DND-41 (cell line): ENCODE measurements around the gene OTUD3.

ENCODE experiments used
- ATAC-seq: fragments of 200-7000 bp; cut with Tn5 transposase; 3 replicates; pipeline ENCODE4 v1.9.1; 2021; ENCODE audit warnings: low read depth; ENCODE audit not compliant: insufficient read depth
- DNase-seq: peaks from one replicate; pipeline ENCODE4 v3.0.0-alpha.2; 2020
- H2AFZ ChIP-seq: 2 replicates; pipeline ENCODE4 v1.6.0; 2012; ENCODE audit warnings: low read depth, low read length
- H3K27ac ChIP-seq: 2 replicates; pipeline ENCODE4 v1.5.1; 2012; ENCODE audit warnings: low read length, inconsistent platforms
- H3K27me3 ChIP-seq: fragments of 200-600 bp; sonication (generic); 2 replicates; pipeline ENCODE4 v1.6.0; 2012; ENCODE audit warnings: low read length, mild to moderate bottlenecking, inconsistent platforms; ENCODE audit not compliant: insufficient read depth, poor library complexity
- H3K36me3 ChIP-seq: 2 replicates; pipeline ENCODE4 v1.5.1; 2012; ENCODE audit warnings: low read length, inconsistent platforms; ENCODE audit not compliant: insufficient read depth
- H3K4me1 ChIP-seq: 2 replicates; pipeline ENCODE4 v1.5.1; 2012; ENCODE audit warnings: mild to moderate bottlenecking, low read length; ENCODE audit not compliant: insufficient read depth
- H3K4me2 ChIP-seq: 2 replicates; pipeline ENCODE4 v1.6.0; 2012; ENCODE audit warnings: mild to moderate bottlenecking, moderate library complexity, low read length, inconsistent platforms; ENCODE audit not compliant: insufficient read depth
- H3K4me3 ChIP-seq, 2 experiments: fragments of 200-600 bp in 1 of 2; shearing (Covaris generic) in 1 of 2; 2 replicates each; pipeline ENCODE4 v1.5.1; 2012 to 2016; ENCODE audit warnings: inconsistent platforms in 2 of 2, low read length in 2 of 2, mild to moderate bottlenecking in 2 of 2, low read depth in 1 of 2, moderate library complexity in 1 of 2
- H3K79me2 ChIP-seq: 2 replicates; pipeline ENCODE4 v1.6.0; 2012; ENCODE audit warnings: low read length, inconsistent platforms; ENCODE audit not compliant: insufficient read depth
- H3K9ac ChIP-seq: 2 replicates; pipeline ENCODE4 v1.6.0; 2012; ENCODE audit warnings: low read depth, mild to moderate bottlenecking, inconsistent platforms, low read length, moderate library complexity
- H3K9me3 ChIP-seq: 2 replicates; pipeline ENCODE4 v1.5.1; 2012; ENCODE audit warnings: low read length, moderate library complexity, mild to moderate bottlenecking, inconsistent platforms; ENCODE audit not compliant: insufficient read depth, severe bottlenecking
- H4K20me1 ChIP-seq: 2 replicates; pipeline ENCODE4 v1.6.0; 2012; ENCODE audit warnings: low read length; ENCODE audit not compliant: insufficient read depth
- CTCF ChIP-seq: IDR thresholded peaks from 2 replicates; pipeline ENCODE4 v1.5.1; 2012; ENCODE audit warnings: borderline replicate concordance, low read length, moderate library complexity, mild to moderate bottlenecking; ENCODE audit not compliant: poor library complexity, severe bottlenecking; ENCODE audit errors: extremely low read depth
- EZH2 ChIP-seq: IDR thresholded peaks from 3 replicates; pipeline ENCODE4 v1.6.1; 2012; ENCODE audit warnings: borderline replicate concordance, low read depth, mild to moderate bottlenecking, moderate library complexity, low read length, inconsistent platforms; ENCODE audit not compliant: severe bottlenecking

The OTUD3 gene

GRCh38 chr1:19893687-19894086, 11.5 kb downstream of the OTUD3 start:
- Histone ChIP-seq H3K36me3 (peaks cover 80% of the 10 kb centered on the region), H3K9ac (no peak overlapping the region), H2AFZ (no peak overlapping the region), H3K4me3 (no peak overlapping the region), H3K27me3 (no peaks in the 10 kb centered on the region), H3K27ac (no peak overlapping the region), H3K4me2 (no peak overlapping the region), H3K4me1 (no peaks in the 10 kb centered on the region), H4K20me1 (peaks cover 34% of the 10 kb centered on the region), H3K79me2 (peaks cover 40% of the 10 kb centered on the region), H3K9me3 (no peaks in the 10 kb centered on the region)
- DNase-seq: no peak
- no peak for ATAC-seq
- TF ChIP-seq CTCF (no peak), EZH2 (no peak)

- Histone ChIP-seq H3K79me2 (peaks cover 35% of the 10 kb centered on the region), H4K20me1 (peaks cover 33% of the 10 kb centered on the region), H3K36me3 (peaks cover 85% of the 10 kb centered on the region), H3K27me3 (no peaks in the 10 kb centered on the region), H3K4me1 (no peaks in the 10 kb centered on the region), H2AFZ (no peak overlapping the region), H3K4me3 (no peak overlapping the region), H3K9ac (no peak overlapping the region), H3K9me3 (no peaks in the 10 kb centered on the region), H3K4me2 (no peak overlapping the region), H3K27ac (no peak overlapping the region)
- TF ChIP-seq CTCF (no peak), EZH2 (no peak)
- no peak for ATAC-seq
- DNase-seq: no peak
Measured at GRCh38 chr1:19894218-19894617, 12.0 kb downstream of the OTUD3 start.

GRCh38 chr1:19901653-19902052, 19.5 kb downstream of the OTUD3 start:
- Histone ChIP-seq H3K36me3 (peaks cover 90% of the 10 kb centered on the region), H3K27ac (no peak overlapping the region), H3K27me3 (no peaks in the 10 kb centered on the region), H3K9ac (no peak overlapping the region), H3K4me2 (no peak overlapping the region), H3K4me3 (no peak overlapping the region), H3K4me1 (no peaks in the 10 kb centered on the region), H3K9me3 (no peaks in the 10 kb centered on the region), H4K20me1 (peaks cover 11% of the 10 kb centered on the region; the same call in 1 of the 2 replicates), H3K79me2 (no peaks in the 10 kb centered on the region), H2AFZ (no peak overlapping the region)
- TF ChIP-seq CTCF: no peak
- TF ChIP-seq EZH2: no peak
- no peak for DNase-seq
- ATAC-seq: no peak

GRCh38 chr1:19903621-19904020, 21.4 kb downstream of the OTUD3 start:
- H4K20me1 ChIP-seq: peaks cover 8% of the 10 kb centered on the region; the same call in 1 of the 2 replicates
- H3K4me2 ChIP-seq: no peak overlapping the region
- TF ChIP-seq CTCF: no peak
- no peak for TF ChIP-seq EZH2
- ATAC-seq: no peak
- no peak overlapping the region for H2AFZ ChIP-seq
- H3K27ac ChIP-seq: no peak overlapping the region
- H3K4me3 ChIP-seq: no peak overlapping the region
- H3K27me3 ChIP-seq: no peaks in the 10 kb centered on the region
- H3K9me3 ChIP-seq: no peaks in the 10 kb centered on the region
- DNase-seq: no peak
- H3K9ac ChIP-seq: no peak overlapping the region
- H3K36me3 ChIP-seq: peaks cover 93% of the 10 kb centered on the region
- no peaks in the 10 kb centered on the region for H3K79me2 ChIP-seq
- no peaks in the 10 kb centered on the region for H3K4me1 ChIP-seq
